Purkinje cell (primary cell): ENCODE data around the gene IL10RA. TPM values are rescaled to one million over a fixed set of nuclear protein-coding genes. Genes with fewer than 3 reads are reported as not detected.

ENCODE experiments used
- polyA plus RNA-seq: library from polyadenylated mRNA; unstranded; fragments of >200 nt; fragmentation: Nextera tagmentation; gene quantifications from 2 replicates; pipeline ENCODE4 v1.2.1, GENCODE V29; 2014

IL10RA gene
- polyA plus RNA-seq = not detected in 2 replicates

DNA sequence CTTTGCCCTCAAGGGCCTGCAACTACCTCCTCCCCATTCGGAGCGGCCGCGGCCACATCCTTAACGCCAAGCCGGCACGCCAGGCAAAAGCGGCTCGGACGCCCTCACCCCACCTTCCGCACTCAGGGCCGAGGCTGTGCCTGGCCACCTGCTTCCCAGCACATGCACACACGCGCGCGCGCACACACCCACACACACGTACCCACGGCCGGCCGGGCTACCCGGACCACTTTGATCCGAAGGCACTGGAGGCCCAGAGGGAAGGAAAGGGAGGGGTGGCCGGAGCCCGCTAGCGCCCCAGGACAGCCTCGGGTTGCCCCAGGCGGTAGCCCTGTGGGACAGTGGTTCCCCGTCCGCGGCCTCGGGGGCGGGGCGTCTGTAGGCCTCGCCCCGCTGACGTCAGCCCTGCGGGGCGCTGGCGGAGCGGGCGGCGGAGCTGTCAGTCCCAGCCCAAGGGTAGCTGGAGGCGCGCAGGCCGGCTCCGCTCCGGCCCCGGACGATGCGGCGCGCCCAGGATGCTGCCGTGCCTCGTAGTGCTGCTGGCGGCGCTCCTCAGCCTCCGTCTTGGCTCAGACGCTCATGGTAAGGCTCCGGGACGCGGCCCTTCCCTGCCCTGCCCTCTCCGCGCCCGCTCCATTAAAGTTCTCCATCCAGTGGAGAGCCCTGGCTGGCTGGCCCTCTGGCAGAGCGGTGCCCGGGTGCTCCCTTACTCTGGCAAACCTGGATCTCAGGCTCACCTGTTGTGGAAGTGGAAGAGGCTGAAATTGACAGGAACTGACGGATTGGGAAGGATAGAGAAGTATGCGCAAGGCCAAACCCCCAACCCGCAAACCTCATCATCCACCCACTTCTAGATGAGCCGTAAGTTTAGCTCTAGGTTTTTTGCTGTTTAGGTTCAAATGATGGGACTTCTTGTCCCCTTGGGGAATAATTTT, at the start of gene IL10RA:
IL10RA (plus strand) TSS at position 442 of the 935 bp plus-strand sequence; CDS start at position 516, 74 bp downstream.

Other genes with a start within 250 kb of the IL10RA start
- gene DSCAML1, start 189.2 kb upstream of the IL10RA start, polyA plus RNA-seq = 0.06 and 0.46 TPM in 2 replicates
- not detected in 2 replicates for gene FXYD2, start 161.7 kb upstream of the IL10RA start, polyA plus RNA-seq
- 4.9 and 113 TPM in 2 replicates for gene FXYD6, start 109.7 kb upstream of the IL10RA start, polyA plus RNA-seq
- gene TMPRSS13, start 57.0 kb upstream of the IL10RA start, polyA plus RNA-seq = not detected in 2 replicates
- not detected in 2 replicates for gene TMPRSS4, start 90.7 kb downstream of the IL10RA start, polyA plus RNA-seq
- not detected in 2 replicates for gene SMIM35, start 100.6 kb downstream of the IL10RA start, polyA plus RNA-seq
- gene SCN4B, start 166.4 kb downstream of the IL10RA start, polyA plus RNA-seq = 5.4 and 7.2 TPM in 2 replicates
- gene SCN2B, start 190.2 kb downstream of the IL10RA start, polyA plus RNA-seq = 18.5 and 19.5 TPM in 2 replicates
- gene JAML, start 238.6 kb downstream of the IL10RA start, polyA plus RNA-seq = not detected in 2 replicates